Lung (tissue), 12 donors: Measurements from ENCODE around the gene BDKRB1. TPM values are rescaled to one million over a fixed set of nuclear protein-coding genes. Genes with fewer than 3 reads are reported as not detected.
A peak's percentile ranks its signal among the peaks of the same experiment; 100 is the strongest.

Experiments used
- ATAC-seq: fragments of 200-7000 bp; cut with Tn5 transposase; one replicate; pipeline ENCODE4 v1.9.1; 2020; ENCODE audit warnings: moderate number of reproducible peaks; ENCODE audit not compliant: insufficient read depth, low FRiP score
- DNase-seq, 3 donors: peaks; one replicate each; pipeline ENCODE4 v3.0.0-alpha.2; 2013 to 2017
- H3K27ac ChIP-seq, 2 donors: one replicate each; pipeline ENCODE4 v1.5.1; 2013; ENCODE audit warnings: mild to moderate bottlenecking in 2 of 2, moderate library complexity in 2 of 2, control low read depth in 1 of 2, inconsistent platforms in 1 of 2, low read depth in 1 of 2, low read length in 1 of 2
- H3K27me3 ChIP-seq, 3 donors: one replicate each; pipeline ENCODE4 v1.5.1; 2013; ENCODE audit warnings: low read length in 2 of 3; ENCODE audit not compliant: control insufficient read depth in 3 of 3, insufficient read depth in 3 of 3
- H3K36me3 ChIP-seq, 4 donors: one replicate each; pipeline ENCODE4 v1.5.1; 2013; ENCODE audit warnings: low read length in 4 of 4, mild to moderate bottlenecking in 1 of 4, moderate library complexity in 1 of 4; ENCODE audit not compliant: control insufficient read depth in 4 of 4, insufficient read depth in 4 of 4
- H3K4me1 ChIP-seq, 5 donors: one replicate each; pipeline ENCODE4 v1.5.1; 2013; ENCODE audit warnings: low read length in 5 of 5, mild to moderate bottlenecking in 2 of 5, moderate library complexity in 1 of 5; ENCODE audit not compliant: control insufficient read depth in 5 of 5, insufficient read depth in 5 of 5
- H3K4me3 ChIP-seq: one replicate; pipeline ENCODE4 v1.5.1; 2013; ENCODE audit warnings: mild to moderate bottlenecking, control low read depth, moderate library complexity
- H3K9ac ChIP-seq, 2 donors: one replicate each; pipeline ENCODE4 v1.5.1; 2013; ENCODE audit warnings: low read length in 2 of 2, control low read depth in 1 of 2; ENCODE audit not compliant: insufficient read depth in 1 of 2
- H3K9me3 ChIP-seq, 4 donors: one replicate each; pipeline ENCODE4 v1.5.1; 2013; ENCODE audit warnings: low read length in 3 of 4, mild to moderate bottlenecking in 1 of 4, moderate library complexity in 1 of 4; ENCODE audit not compliant: control insufficient read depth in 4 of 4, insufficient read depth in 3 of 4
- CTCF ChIP-seq: IDR thresholded peaks from 2 replicates; pipeline ENCODE4 v1.5.1; 2012; ENCODE audit warnings: mild to moderate bottlenecking; ENCODE audit errors: control extremely low read depth, extremely low read depth
- WGBS, 2 donors: extraction: QIAGEN DNeasy Blood & Tissue Kit; methylation state at CpG; one replicate each; pipeline ENCODE4 v1.1.7; 2013; 5-methylcytosine and 5-hydroxymethylcytosine counted together
- polyA plus RNA-seq, 2 donors: library from polyadenylated mRNA; stranded (reverse); fragments of 200-250 nt; gene quantifications; one replicate each; pipeline ENCODE4 v1.2.1, GENCODE V29; 2013
- total RNA-seq, 2 donors: library from RNA; depleted of rRNA in 1 of 2; stranded (reverse); fragments of >200 nt in 1 of 2; gene quantifications; one replicate each; pipeline ENCODE4 v1.2.1, GENCODE V29; 2014 to 2021
- donor health status: control.
- donor health status: control.
- donor health status: Bipolar disorder and iron deficiency.
- donor health status: healthy.
- donor health status: DM: yes; HTN: yes; CAD: no.

Gene BDKRB1
- total and polyA plus RNA-seq, 4 donors = 0.18 to 5.4 (median 0.42) TPM

DNA sequence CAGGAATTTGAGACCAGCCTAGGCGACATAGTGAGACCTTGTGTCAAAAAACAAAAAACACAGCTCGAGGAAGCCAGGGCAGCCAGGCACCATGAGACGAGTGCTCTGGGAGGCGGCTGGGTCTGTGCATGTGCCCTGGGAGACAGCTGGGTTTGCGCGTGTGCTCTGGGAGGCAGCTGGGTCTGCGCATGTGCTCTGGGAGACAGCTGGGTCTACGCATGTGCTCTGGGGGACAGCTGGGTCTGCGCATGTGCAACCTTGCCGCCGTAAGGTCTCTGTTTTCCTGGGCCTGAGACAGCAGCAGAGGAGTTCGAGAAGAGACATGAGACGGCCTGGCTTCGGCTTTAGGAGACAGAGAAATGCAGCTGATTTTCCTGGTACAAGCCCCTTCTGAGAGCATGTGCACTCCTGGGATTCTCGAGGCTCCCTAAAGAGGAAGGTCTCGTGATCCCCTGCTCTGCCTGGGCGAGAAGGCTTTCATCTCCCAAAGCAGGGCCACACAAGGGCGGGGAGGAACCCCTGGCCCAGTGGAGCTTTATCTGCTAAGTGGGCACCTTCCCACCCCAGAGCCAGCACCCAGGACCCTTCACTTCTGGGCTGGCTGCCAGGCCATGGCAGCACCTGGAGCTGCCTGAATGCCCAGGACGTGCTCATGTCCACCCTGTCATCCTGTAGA is 3.5 kb upstream of the BDKRB1 start:
- H3K27ac ChIP-seq = no peak overlapping the region
- H3K4me1 ChIP-seq = peaks cover 0 to 34% (median 2%) of the 10 kb centered on the region in 5 donors
- no peak overlapping the region for H3K4me3 ChIP-seq
- 93% methylated on average over 19 of the region's 19 CpGs for WGBS, 2 donors
- DNase-seq (no peak), ATAC-seq (no peak)
- no peaks in the 10 kb centered on the region for H3K9me3 ChIP-seq
- no peak for TF ChIP-seq CTCF
- no peak overlapping the region for H3K9ac ChIP-seq
- H3K27me3 ChIP-seq = peaks cover 0 to 3% (median 0%) of the 10 kb centered on the region in 3 donors
- H3K36me3 ChIP-seq = no peaks in the 10 kb centered on the region

GRCh38 chr14:96252999-96253539 is 2.9 kb upstream of the BDKRB1 start:
- Histone ChIP-seq H3K4me3 (no peak overlapping the region), H3K9ac (no peak overlapping the region), H3K36me3 (no peaks in the 10 kb centered on the region), H3K27ac (no peak overlapping the region), H3K4me1 (peaks cover 0 to 34% (median 2%) of the 10 kb centered on the region in 5 donors), H3K27me3 (peaks cover 0 to 3% (median 0%) of the 10 kb centered on the region in 3 donors), H3K9me3 (no peaks in the 10 kb centered on the region)
- TF ChIP-seq CTCF = no peak
- WGBS, 2 donors = 73 to 75% methylated on average over 9 of the region's 9 CpGs
- DNase-seq = peak; percentile 40 to 69 (median 56)
- ATAC-seq = peak; percentile 64

GRCh38 chr14:96254687-96255086 is 1.3 kb upstream of the BDKRB1 start:
- no peak overlapping the region for H3K4me3 ChIP-seq
- WGBS, 2 donors = 84 to 86% methylated on average over 11 of the region's 11 CpGs
- no peak for TF ChIP-seq CTCF
- DNase-seq (no peak), ATAC-seq (no peak)
- H3K27me3 ChIP-seq = peaks cover 0 to 3% (median 0%) of the 10 kb centered on the region in 3 donors
- peaks cover 0 to 5% (median under 1%) of the 10 kb centered on the region in 4 donors for H3K9me3 ChIP-seq
- no peaks in the 10 kb centered on the region for H3K36me3 ChIP-seq
- no peak overlapping the region for H3K27ac ChIP-seq
- peaks cover 0 to 25% (median 2%) of the 10 kb centered on the region in 5 donors for H3K4me1 ChIP-seq
- no peak overlapping the region for H3K9ac ChIP-seq
